Measurements from ENCODE around the gene AMPD2. TPM values are rescaled to one million over a fixed set of nuclear protein-coding genes. Genes with fewer than 3 reads are reported as not detected.
A peak's percentile ranks its signal among the peaks of the same experiment; 100 is the strongest.

AMPD2 gene
- polyA plus RNA-seq, 3 donors: 75.0 to 961 (median 117) TPM

DNA sequence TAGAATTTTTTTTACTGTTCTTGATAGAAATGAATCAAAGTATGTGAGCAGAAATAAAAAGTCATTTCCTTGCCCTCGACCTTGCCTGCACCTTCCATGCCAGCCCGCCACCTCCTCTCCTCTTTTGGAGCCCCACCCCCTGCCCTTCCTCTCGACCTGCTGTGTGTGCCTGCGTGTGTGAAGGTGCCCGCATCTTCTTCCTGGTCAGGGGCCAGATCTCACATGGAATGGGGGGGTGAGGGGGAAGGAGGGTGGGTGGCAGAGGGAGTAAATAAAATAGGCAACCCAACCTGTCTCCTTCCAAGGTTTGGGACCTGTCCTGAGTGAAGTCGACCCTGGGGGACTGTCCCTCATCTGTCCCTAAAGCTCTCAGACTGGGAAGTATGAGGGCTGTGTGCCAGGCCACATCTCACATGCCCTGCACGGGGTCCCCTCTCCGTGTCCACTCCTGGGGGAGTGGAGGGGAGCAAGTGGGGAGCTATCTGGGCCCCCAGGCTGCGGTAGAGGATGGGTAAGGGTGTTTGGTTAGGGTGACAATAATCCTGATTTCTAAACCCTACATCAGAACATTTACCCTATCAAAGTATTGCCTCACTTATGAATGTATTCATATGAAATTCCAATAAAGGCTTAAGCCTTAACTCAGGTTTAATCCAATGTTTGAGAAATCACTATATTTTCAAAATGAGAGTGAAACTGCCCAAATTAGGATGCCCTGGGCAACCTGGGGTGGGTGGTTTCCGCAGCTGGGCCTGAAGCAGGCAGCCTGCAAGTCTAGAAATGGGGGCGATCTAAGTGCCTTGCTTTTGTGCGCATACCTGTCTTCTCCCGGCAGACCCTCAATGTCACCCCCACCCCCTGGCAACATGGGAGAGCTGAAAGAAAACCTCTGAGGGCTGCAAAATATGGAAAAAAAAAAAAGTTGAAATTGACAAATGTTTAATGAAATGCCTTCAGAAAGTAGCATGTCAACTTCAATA lies 15.4 kb downstream of the AMPD2 start:
- intact Hi-C loops (cut with micrococcal nuclease): loop anchor here in 1 of 2 donors (5.0 kb wide), 1 partner anchor 38 kb away; no protein-coding TSS in a partner anchor
- 33% methylated on average over 3 of the region's 13 CpGs for WGBS (ENCODE audit: insufficient coverage)
- H3K9me3 Mint-ChIP-seq: no peaks in the 10 kb centered on the region
- H4K20me1 ChIP-seq (ENCODE audit: insufficient read depth, low read length): peaks cover 25% of the 10 kb centered on the region
- H2AFZ ChIP-seq (ENCODE audit: insufficient read depth, low read depth, low read length, poor library complexity, severe bottlenecking): no peak overlapping the region
- H3K27ac Mint-ChIP-seq: peak overlapping the region in 3 of 7 donors; percentile 8 to 33 (median 14)
- H3K4me1 Mint-ChIP-seq: peaks cover 21% of the 10 kb centered on the region
- peak in 1 of 3 donors; percentile 3 for DNase-seq
- peaks cover 0 to 11% (median 8%) of the 10 kb centered on the region in 3 donors for H3K27me3 Mint-ChIP-seq (ENCODE audit: low read depth in 3 of 3)
- no peak overlapping the region for H3K4me3 Mint-ChIP-seq
- peaks cover 24 to 26% of the 10 kb centered on the region in 2 donors for H3K36me3 ChIP-seq (replicated peaks in 1 of 2; ENCODE audit: control insufficient read depth in 1 of 2, insufficient read depth in 2 of 2, low read length in 2 of 2)
- H3K79me2 ChIP-seq (ENCODE audit: insufficient read depth, low read length): no peaks in the 10 kb centered on the region
- no peaks in the 10 kb centered on the region for H3K27me3 ChIP-seq (ENCODE audit: control insufficient read depth in 2 of 2, insufficient read depth in 2 of 2, low read length in 2 of 2)
- H3K9me3 ChIP-seq (replicated peaks in 1 of 2; ENCODE audit: control insufficient read depth in 1 of 2, insufficient read depth in 1 of 2, low read length in 2 of 2): no peaks in the 10 kb centered on the region
- TF ChIP-seq CTCF (IDR thresholded peaks at IDR 0.05): no peak
- no peak overlapping the region for H3K4me2 ChIP-seq (replicated peaks; ENCODE audit: extremely low read depth, low read length, poor library complexity, severe bottlenecking)
- peaks cover 20 to 25% of the 10 kb centered on the region in 2 donors for H3K36me3 Mint-ChIP-seq
- peaks cover 16 to 20% of the 10 kb centered on the region in 2 donors for H3K4me1 ChIP-seq (ENCODE audit: control insufficient read depth in 1 of 2, insufficient read depth in 2 of 2, low read length in 2 of 2)
- no peak overlapping the region for H3K4me3 ChIP-seq (replicated peaks in 1 of 3; ENCODE audit: low read depth in 2 of 3, low read length in 3 of 3)
- no peak overlapping the region for H3K9ac ChIP-seq (ENCODE audit: insufficient read depth, low read length, poor library complexity, severe bottlenecking)
- H3K27ac ChIP-seq (ENCODE audit: low read depth in 1 of 2, low read length in 2 of 2): no peak overlapping the region

GRCh38 chr1:109635862-109636200 lies 16.2 kb downstream of the AMPD2 start:
- Histone ChIP-seq H3K36me3 (replicated peaks in 1 of 2; ENCODE audit: control insufficient read depth in 1 of 2, insufficient read depth in 2 of 2, low read length in 2 of 2) (peaks cover 18 to 21% of the 10 kb centered on the region in 2 donors), H3K4me1 (ENCODE audit: control insufficient read depth in 1 of 2, insufficient read depth in 2 of 2, low read length in 2 of 2) (peaks cover 20 to 25% of the 10 kb centered on the region in 2 donors), H2AFZ (ENCODE audit: insufficient read depth, low read depth, low read length, poor library complexity, severe bottlenecking) (no peak overlapping the region), H3K79me2 (ENCODE audit: insufficient read depth, low read length) (no peaks in the 10 kb centered on the region), H3K4me3 (replicated peaks in 1 of 3; ENCODE audit: low read depth in 2 of 3, low read length in 3 of 3) (no peak overlapping the region), H3K9ac (ENCODE audit: insufficient read depth, low read length, poor library complexity, severe bottlenecking) (no peak overlapping the region), H3K4me2 (replicated peaks; ENCODE audit: extremely low read depth, low read length, poor library complexity, severe bottlenecking) (no peak overlapping the region), H3K9me3 (replicated peaks in 1 of 2; ENCODE audit: control insufficient read depth in 1 of 2, insufficient read depth in 1 of 2, low read length in 2 of 2) (no peaks in the 10 kb centered on the region), H4K20me1 (ENCODE audit: insufficient read depth, low read length) (peaks cover 20% of the 10 kb centered on the region), H3K27me3 (ENCODE audit: control insufficient read depth in 2 of 2, insufficient read depth in 2 of 2, low read length in 2 of 2) (no peaks in the 10 kb centered on the region), H3K27ac (ENCODE audit: low read depth in 1 of 2, low read length in 2 of 2) (no peak overlapping the region)
- no peak for TF ChIP-seq CTCF (IDR thresholded peaks at IDR 0.05)
- H3K27ac Mint-ChIP-seq: no peak overlapping the region
- H3K4me3 Mint-ChIP-seq: no peak overlapping the region
- intact Hi-C loops (cut with micrococcal nuclease): loop anchor here in 1 of 2 donors (5.0 kb wide), 1 partner anchor 39 kb away; no protein-coding TSS in a partner anchor
- WGBS (ENCODE audit: insufficient coverage): 100% methylated on average over 2 of the region's 2 CpGs
- no peaks in the 10 kb centered on the region for H3K9me3 Mint-ChIP-seq
- peaks cover 16 to 20% of the 10 kb centered on the region in 2 donors for H3K36me3 Mint-ChIP-seq
- DNase-seq: peak in 1 of 3 donors; percentile 1
- H3K4me1 Mint-ChIP-seq: peaks cover 25% of the 10 kb centered on the region
- H3K27me3 Mint-ChIP-seq (ENCODE audit: low read depth in 3 of 3): peaks cover 1 to 14% (median 8%) of the 10 kb centered on the region in 3 donors
